HG03565 (cell line): ENCODE measurements around the gene SFTPA1.
"Not testable (repeated sequence)": the region's sequence is repeated elsewhere in the genome, so short reads cannot be mapped to it uniquely, and the experiment has no call there.

ENCODE experiments used
- ATAC-seq: cut with Tn5 transposase; IDR thresholded peaks from one replicate; pipeline ENCODE4 v1.9.1; 2021; ENCODE audit warnings: mild to moderate bottlenecking, moderate library complexity; ENCODE audit not compliant: unreplicated experiment

The SFTPA1 gene

DNA sequence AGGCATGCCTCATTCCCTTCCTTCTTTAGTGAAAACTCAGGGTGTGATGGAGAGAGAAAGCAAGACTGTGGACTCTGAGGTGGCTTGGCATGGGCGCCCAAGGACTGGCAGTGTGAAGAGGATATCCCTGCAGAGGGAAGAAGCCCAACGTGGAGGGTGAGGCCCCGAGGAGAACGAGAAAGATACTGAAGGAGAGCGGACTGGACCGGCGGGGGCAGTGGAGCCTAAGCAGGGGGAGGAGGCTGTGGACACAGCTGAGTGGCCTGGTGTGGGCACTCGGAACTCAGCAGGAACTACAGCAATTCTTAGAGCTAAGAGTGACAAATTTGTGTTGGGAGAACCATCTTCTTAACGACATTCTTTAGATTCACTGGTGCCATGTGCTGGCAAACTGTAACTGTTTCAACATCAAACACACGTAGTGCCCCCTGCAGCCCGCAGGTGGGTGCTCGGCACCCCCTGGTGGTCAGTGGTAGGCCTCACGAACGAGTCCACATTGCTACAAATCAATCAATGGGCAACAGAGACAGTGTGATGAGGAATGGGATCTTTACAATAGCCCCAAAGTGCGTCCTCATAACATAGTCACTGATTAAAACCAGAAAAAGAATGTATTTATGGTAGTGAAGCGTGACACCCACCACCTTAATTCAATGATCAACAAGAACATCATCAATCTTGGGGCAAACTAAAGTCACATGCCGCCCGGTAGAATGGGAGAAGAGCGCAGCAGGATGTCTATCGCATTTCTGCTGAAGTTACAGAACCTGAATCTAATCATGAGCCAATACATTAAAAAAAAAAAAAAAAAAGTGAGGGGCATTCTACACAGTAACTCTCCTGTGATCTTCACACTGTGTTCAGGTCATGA, 2.0 kb upstream of the SFTPA1 start:
- ATAC-seq, result peak; percentile 43

DNA sequence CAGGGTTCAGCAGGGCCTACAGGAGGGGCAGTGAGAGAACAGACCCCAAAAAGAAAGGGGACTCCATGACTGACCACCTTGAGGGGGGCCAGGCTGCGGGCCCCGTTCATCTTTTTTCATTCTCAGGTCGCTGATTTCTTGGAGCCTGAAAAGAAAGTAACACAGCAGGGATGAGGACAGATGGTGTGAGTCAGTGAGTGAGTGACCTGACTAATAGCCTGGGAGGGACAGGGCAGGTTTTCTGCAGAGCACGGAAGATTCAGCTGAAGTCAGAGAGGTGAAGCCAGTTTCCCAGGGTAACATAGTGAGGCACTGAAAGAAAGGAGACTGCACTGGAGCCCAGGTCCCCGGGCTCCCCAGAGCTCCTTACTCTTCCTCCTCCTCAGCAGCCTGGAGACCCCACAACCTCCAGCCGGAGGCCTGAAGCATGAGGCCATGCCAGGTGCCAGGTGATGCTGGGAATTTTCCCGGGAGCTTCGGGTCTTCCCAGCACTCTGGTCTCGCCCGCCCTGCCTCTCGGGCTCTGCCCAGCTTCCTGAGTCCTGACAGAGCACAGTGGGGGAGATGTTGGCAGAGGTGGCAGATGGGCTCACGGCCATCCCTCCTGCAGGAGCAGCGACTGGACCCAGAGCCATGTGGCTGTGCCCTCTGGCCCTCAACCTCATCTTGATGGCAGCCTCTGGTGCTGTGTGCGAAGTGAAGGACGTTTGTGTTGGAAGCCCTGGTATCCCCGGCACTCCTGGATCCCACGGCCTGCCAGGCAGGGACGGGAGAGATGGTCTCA, 646 bp downstream of the SFTPA1 start:
- not testable (repeated sequence) for ATAC-seq

DNA sequence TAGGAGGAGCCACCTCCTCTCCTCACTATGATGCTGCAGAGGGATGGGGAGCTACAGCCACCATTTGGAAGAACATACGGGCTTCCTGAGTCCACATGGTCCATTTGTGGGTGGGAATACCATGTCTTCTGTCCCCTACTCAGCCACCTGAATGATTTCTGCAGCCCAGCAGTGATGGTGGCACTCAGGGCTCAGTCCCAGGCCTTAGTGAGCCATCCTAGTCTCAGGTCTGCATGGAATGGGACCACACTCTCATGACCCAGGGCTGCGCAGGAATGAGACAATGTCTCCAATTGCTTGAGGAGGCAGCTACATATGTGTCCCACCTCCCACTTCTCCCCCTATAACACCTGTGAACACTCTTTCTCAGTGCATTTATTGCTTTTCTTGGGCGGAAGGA, 4.8 kb downstream of the SFTPA1 start:
- no peak for ATAC-seq

DNA sequence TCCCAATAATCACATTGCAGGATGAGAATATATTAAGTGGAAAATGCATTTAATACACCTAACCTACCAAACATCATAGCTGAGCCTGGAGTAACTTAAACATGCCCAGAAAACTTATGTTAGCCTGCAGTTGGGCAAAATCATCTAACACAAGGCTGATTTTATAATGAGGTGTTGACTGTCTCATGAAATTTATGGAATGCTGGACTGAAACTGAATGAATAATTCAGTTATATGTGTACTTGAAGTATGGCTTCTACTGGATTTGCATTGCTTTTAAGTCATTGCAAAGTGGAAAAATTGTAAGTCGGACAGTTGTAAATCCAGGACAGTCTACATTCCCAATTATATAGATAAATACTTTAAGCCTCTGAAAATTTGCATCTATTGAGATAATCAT, 5.4 kb downstream of the SFTPA1 start:
- no peak for ATAC-seq

DNA sequence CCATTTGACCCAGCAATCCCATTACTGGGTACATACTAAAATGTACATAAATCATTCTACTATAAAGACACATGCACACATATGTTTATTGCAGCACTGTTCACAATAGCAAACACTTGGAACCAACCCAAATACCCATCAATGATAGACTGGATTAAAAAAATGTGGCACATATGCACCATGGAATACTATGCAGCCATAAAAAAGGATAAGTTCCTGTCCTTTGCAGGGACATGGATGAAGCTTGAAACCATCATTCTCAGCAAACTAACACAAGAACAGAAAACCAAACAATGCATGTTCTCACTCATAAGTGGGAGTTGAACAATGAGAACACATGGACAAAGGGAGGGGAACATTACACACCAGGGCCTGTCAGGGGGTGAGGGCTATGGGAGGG, 12.9 kb downstream of the SFTPA1 start:
- ATAC-seq, result not testable (repeated sequence)

DNA sequence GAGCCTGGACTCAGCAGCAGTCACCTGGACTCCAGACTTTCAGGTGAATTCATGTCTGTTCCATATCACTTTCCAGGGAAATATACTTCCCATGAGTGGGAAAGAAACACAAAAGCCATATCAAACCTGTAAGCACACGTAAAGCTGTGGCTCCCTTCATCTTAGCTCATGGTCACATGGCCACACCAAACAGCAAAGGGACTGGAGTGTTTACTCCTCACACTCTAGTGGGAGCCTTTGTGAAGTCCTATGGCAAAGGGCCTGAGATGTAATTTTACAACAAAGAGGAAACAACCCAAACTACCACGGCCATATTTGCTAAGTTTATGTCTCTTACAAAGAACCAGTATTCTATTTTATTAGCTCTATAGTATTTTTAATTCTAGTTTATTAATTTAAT, 16.3 kb downstream of the SFTPA1 start:
- ATAC-seq, result no peak

DNA sequence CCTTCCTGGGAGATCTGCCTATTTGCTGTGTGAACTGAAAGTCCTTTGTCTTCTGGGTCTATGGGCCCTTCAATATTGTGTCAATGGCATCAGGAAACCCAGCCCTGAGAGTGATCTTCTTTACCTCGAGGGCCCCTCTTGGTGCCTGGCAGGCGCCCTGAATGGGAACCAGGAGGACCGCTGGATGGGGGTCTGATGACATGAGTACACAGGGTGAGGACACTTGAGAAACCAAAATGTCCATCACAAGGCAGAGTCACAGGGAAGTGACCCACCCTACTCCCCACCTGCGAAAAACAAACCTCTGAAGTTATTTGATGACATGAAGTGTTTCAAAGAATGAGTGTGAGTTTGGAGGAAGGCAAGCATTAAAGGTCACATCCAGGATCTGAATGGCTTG, 17.3 kb downstream of the SFTPA1 start:
- ATAC-seq, result no peak

DNA sequence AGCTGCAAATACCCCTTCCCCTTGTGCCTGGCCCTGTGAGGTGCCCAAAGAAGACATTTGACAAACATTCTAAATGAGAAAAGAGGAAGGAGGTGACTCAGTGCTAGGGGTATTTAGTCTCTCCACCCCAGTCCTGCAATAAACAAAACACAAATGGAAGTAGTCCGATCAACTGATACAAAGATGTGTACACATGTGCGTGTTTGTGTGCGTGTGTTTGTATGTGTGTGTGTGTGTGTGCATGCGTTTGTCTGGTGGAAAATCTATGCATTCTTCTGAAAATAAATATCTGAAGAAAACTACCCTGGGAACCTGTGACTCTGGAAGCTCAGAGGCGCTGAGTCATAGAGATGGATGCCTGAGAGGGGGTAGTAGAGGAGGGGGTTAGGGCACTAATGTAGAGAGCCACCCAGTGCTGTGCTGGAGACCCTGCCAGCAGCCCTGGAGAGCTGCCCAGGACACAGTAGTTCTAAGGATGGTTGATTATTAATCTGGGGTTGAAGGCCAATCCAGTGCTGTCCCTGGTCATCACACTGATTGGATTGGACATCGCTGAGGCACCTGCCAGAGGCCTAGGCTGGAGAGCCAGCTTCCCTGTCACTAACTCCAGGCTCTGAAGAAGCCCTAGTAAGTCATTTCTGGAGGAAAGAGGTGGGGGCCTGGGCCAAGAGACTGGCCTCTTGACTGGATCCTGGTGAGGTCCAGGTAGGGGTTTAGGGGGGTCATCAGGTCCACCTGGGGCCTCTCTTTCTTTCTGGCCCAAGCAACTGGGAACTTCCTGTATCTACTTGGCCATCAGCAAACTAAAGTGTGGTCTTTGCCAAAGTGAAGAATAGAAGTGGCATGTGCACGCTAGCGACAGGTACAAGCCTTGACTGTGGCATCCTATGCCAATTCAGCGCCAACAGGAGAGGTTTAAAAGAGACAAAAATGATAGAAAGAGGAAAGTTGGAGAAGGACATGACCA, 18.5 kb downstream of the SFTPA1 start:
- no peak for ATAC-seq

DNA sequence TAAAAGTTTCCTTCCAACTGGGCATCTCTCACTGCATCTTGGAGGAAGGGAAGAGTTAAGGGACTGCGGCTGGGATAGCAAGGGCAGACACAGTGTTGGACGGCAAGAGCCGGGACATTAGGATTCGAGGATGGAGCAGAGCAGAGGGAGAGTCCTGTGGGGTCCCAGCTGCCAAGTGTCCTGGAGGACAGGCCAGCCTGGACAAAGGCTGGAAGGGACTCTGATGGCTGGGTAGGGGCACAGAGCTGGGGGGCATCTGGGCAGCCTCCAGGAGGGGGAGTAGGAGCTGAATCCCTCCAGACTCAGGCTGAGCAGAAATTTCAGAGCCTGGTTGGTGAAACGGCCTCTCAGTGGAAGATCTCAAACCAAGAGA, 19.2 kb downstream of the SFTPA1 start:
- no peak for ATAC-seq

DNA sequence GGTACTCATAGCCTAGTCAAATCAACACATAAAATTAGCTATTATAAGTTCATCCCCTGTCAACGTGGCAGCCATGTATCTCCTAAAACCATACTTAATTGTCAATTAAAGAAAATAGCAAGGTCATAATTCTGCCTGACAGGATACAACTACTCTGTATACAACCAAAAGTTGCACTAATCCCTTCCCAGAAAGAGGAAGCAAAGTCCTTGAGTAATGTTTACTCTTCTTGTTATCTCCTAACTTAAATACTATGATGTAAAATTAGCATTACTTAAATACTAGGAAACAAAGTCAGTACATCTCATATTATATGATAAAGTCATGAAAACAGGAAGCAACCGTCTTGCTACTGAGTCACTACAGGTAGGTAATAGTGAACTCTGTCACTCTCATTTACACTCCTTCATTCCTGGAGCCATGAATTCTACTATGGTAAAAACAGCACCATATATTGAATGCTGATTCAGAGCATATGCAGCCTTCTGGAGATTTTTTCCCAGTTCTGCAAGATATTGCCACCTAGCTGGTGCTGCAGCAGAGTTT, 26.0 kb downstream of the SFTPA1 start:
- ATAC-seq, result not testable (repeated sequence)

DNA sequence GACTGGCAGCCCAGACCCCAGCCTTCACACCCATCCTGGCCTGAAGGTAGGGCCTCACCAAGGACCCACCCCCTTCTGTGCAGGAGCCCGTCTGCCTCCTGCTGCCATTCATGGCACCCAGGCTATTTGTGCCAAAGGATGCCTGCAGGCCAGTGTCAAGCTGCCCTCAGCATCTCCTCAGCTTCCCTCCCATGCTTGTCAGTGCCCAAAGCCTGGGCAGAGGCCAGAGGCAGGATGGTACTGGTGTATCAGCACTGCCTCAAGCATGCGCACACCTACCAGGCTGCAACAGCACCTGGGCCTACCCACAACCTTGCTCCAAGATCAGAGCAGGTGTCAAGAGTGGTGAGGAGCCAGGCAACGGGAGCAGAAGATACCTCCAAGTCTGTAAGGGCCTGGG, 27.6 kb downstream of the SFTPA1 start:
- ATAC-seq, result no peak

DNA sequence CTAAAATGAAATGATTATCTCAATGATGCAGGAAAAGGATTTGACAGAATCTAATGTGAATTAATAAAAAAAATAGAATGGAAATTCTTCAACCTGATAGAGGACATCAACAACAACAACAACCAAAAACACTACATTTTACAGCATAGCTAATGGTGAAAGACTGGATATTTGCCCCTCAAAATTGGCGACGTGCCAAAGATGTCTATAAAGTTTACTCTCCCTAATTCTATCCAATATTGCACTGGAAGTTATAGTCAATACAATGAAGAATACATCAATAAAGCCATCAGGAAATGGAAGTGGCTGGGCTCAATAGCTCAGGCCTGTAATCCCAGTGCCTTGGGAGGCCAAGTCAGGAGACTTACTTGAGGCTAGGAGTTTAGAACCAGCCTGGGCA, 42.0 kb downstream of the SFTPA1 start:
- not testable (repeated sequence) for ATAC-seq

DNA sequence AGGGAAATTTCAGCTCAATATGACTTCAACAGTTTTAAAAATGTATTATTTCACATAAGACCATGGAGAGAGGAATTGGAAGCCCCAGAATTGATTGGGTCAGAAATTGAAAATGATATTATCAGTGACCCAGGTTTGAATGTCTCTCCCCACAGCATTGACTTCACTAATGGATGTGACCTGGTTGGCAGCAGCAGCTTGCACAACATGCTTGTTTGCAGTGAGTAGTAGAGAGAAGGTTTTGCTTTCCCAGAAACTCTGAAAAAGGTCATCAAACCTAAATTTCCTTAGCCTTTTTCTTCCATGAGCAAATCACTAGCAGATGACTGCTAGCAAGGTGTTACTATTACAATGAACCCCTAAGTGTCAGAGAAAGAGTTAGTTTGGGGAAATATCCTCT, 52.5 kb downstream of the SFTPA1 start:
- ATAC-seq, result not testable (repeated sequence)

DNA sequence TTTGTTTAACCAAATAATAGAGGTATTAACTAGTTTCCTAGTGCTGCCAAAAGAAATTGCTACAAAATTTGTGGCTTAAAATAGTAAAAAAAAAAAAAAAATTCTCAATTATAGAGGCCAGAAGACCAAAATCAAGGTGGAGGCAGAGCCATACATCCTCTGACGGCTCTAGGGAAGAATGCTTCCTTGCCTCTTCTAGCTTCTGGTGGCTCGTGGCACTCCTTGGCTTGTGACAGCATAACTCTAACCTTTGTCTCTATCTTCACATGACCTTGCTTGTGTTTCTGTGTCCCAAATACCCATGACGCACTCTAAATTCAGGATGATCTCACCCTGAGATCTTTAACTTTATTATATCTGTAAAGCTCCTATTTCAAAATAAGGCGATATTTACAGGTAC, 53.9 kb downstream of the SFTPA1 start:
- ATAC-seq, result not testable (repeated sequence)
